Fibroblast of the aortic adventitia (primary cell): ENCODE results near the gene CFAP53. TPM values are rescaled to one million over a fixed set of nuclear protein-coding genes. Genes with fewer than 3 reads are reported as not detected.

Experiments used
- DNase-seq: peaks from one replicate; pipeline ENCODE4 v3.0.0-alpha.2; 2010; ENCODE audit warnings: low read depth
- H3K4me3 ChIP-seq: 2 replicates; pipeline ENCODE4 v1.5.1; 2011; ENCODE audit warnings: low read depth, mild to moderate bottlenecking, control low read depth, low read length, moderate library complexity
- total RNA-seq: library from RNA; depleted of rRNA; stranded (reverse); fragments of >200 nt; gene quantifications from 2 replicates; pipeline ENCODE4 v1.2.3, GENCODE V29; 2012; ENCODE audit warnings: low replicate concordance
- TF ChIP-seq, protein P1 (sequence below): IDR thresholded peaks from 2 replicates; pipeline ENCODE4 v1.5.1; 2011; ENCODE audit warnings: mild to moderate bottlenecking, low read length, control low read depth, inconsistent platforms; ENCODE audit not compliant: insufficient read depth

The CFAP53 gene
- total RNA-seq, 1 donor = 0.27 TPM

DNA sequence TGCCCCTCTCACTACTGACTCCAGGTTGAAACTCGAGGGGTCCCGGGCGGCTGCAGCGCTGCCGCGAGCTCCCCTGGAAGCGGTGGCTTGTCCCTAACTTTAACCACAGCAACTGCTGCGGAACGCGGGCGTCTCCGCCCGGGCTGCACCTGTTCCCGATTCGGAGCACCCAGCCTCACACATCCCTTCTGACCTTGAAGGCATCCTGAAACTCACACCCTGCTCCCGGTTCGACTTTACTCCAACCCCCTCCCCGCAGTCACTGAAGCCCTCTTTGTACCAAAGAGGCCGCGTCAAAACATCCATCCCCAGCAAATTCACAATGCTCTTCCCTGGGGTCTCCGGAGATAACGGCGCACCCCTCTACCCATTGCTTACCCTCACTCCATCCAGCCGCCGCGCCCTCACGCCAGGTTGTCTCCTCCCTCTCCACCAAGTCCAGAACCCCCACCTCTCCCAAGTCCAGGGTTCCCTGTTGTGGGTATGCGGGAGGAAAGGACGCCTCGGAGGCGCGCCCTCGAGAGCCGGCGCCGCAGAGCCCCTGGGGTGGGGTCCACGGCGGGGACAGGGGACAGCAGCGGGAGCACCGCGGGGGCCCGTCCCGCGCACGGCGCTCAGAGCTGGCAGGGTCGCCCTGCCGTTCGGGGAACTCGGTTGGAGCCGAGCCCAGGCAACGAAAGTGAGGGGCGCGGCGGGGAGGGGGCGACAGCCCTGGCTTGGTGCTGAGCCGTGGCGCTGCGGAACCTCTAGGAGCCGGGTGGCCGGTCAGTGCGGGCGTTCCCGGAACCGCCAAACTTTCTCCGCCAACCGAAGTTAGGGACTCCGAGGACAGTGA is 72.3 kb downstream of the CFAP53 start:
- no peak overlapping the region for H3K4me3 ChIP-seq
- TF ChIP-seq, protein P1, sequence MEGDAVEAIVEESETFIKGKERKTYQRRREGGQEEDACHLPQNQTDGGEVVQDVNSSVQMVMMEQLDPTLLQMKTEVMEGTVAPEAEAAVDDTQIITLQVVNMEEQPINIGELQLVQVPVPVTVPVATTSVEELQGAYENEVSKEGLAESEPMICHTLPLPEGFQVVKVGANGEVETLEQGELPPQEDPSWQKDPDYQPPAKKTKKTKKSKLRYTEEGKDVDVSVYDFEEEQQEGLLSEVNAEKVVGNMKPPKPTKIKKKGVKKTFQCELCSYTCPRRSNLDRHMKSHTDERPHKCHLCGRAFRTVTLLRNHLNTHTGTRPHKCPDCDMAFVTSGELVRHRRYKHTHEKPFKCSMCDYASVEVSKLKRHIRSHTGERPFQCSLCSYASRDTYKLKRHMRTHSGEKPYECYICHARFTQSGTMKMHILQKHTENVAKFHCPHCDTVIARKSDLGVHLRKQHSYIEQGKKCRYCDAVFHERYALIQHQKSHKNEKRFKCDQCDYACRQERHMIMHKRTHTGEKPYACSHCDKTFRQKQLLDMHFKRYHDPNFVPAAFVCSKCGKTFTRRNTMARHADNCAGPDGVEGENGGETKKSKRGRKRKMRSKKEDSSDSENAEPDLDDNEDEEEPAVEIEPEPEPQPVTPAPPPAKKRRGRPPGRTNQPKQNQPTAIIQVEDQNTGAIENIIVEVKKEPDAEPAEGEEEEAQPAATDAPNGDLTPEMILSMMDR = no peak
- DNase-seq = no peak

DNA sequence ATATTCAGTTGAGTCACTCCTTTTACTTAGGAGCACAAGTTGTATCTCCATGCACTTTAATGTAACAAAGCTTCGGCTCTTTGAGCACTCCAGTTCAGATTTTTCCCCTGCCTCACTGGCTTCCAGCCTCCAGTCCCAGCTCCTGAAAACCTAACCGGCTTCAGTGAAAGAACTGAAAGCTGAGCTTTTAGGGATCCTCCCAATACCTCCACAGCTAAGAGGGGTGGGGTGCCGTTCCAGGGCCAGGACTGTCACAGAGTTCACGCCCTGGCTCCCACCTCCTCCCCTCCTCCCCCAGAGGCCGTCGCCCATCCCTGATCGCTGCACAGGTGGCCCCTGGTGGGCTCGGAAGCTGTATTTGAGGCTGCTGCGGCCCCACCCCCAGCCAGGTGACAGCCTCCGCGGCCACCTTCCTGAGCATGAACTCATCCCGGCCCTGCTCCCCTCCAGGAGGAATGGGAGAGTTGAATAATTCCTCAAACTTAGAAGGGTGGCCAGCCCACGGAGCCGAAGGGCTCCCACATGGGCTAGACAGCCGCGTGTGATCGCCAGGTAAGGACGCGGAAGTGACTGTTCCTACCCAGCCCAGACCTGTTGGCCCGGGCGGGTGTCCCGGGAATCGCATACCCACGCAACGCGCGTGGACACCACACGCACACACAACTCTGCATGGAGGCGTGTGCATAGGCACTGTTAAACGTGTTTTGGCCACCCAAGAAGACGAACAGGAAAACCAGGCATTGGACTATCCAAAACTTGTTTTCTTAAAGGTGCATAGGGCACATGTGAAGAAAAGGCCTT is 73.1 kb downstream of the CFAP53 start:
- H3K4me3 ChIP-seq = no peak overlapping the region
- DNase-seq = no peak
- TF ChIP-seq, protein P1 = no peak

DNA sequence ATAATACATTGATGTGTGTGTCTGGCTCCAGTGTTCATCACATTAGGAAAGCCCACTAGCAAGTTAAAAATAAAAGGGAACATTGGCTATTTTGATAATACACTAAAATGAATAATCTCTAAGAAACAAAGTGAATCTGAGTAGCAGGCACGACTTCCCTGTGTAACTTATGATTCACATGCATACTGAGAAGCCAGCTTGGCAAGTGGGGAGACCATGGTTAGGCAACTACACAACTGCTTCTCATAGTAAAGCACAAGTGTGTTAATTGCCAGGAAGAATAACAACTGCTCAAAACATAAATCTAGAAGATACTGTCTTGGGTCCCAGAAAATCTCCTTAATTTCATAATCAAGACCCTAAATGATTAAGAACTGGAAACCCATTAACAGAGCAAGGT is 75.4 kb downstream of the CFAP53 start:
- DNase-seq = no peak
- TF ChIP-seq, protein P1 = no peak
- no peak overlapping the region for H3K4me3 ChIP-seq

DNA sequence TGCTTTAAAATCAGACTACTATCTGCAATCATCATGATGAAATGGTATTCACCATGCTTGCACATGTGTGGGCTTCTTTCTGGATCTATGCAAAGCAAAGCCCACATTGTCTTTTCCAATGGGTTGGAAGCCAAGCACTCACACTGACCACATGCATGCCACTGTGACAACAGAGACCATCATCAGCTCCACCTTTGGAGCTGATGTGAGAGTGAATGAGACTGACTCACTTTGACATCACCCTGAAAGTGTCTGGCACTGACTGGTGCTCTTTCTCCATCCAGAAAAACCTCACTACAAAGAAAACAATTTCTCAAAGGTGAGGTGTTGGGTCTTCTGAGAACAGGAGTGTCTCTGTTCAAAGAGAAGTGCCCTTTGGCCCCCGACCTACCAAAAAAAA is 76.1 kb downstream of the CFAP53 start:
- DNase-seq = no peak
- TF ChIP-seq, protein P1 = no peak
- no peak overlapping the region for H3K4me3 ChIP-seq

DNA sequence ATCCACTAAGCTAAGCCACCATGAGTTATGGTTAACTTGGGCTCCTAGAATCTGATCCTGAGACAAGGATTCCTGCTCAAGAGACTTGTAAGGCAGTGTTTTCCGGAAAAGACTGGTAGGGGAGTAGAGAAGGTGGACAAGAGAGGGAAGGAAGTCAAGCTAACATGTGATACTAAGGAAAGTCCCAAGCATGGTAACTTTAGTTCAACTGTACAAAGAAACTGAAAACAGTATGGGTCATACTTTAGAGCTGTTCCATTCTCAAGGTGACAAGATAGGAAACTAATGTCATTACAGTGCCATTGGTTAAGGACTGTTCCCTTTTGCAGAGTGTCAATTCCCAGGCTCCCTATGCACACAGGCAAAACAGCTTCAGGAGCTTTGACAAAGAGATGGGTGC is 77.1 kb downstream of the CFAP53 start:
- no peak for DNase-seq
- no peak overlapping the region for H3K4me3 ChIP-seq
- TF ChIP-seq, protein P1 = no peak

DNA sequence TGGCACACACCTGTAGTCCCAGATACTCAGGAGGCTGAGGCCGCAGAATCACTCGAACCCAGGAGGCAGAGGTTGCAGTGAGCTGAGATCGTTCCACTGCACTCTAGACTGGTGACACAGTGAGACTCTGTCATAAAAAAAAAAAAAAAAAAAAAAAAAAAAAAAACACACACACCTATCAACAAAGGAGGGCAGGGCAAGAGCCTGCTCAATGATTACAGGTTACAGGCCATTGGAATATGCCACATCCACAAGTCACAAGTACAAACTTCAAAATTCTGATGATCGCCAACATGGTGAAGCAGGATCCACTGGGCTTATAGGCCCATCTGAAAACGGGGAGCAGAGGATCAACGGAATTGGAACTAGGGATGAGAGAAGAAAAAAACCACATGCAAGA is 77.6 kb downstream of the CFAP53 start:
- TF ChIP-seq, protein P1 = no peak
- H3K4me3 ChIP-seq = no peak overlapping the region
- no peak for DNase-seq
